Right lobe of liver (tissue), 4 donors: ENCODE results near the gene HNRNPLL.

Experiments
- CTCF ChIP-seq, 4 donors: fragments of 200-600 bp in 3 of 4; fragments of 450-650 bp in 1 of 4; IDR thresholded peaks; one replicate each; pipeline versions ENCODE4 v1.5.1 to v1.8.0; 2016 to 2022; ENCODE audit warnings: antibody characterized with exemption in 4 of 4, mild to moderate bottlenecking in 2 of 4
- POLR2A ChIP-seq: fragments of 450-650 bp; IDR thresholded peaks from one replicate; pipeline ENCODE4 v1.6.1; 2017; ENCODE audit warnings: antibody characterized with exemption, mild to moderate bottlenecking
- donor health status: DM: no; HTN: no; CAD: no.
- donor health status: DM: no; HTN: no; CAD: no.
- donor health status: DM: no; HTN: yes; CAD: no.

GRCh38 chr2:38534746-38535403 lies 67.9 kb downstream of the HNRNPLL start:
- TF ChIP-seq POLR2A (no peak), CTCF (IDR thresholded peaks at IDR 0.05) (no peak)
